Muscle of leg (tissue), 11 donors: ENCODE data around the gene UBE2QL1. TPM values are rescaled to one million over a fixed set of nuclear protein-coding genes. Genes with fewer than 3 reads are reported as not detected.

ENCODE experiments used
- DNase-seq: peaks from one replicate; pipeline ENCODE4 v3.0.0; 2013
- H3K27ac ChIP-seq: one replicate; pipeline ENCODE4 v1.5.1; 2013; ENCODE audit warnings: mild to moderate bottlenecking, low read length, control low read depth
- H3K27me3 ChIP-seq: one replicate; pipeline ENCODE4 v1.6.1; 2013; ENCODE audit warnings: low read length; ENCODE audit not compliant: control insufficient read depth, insufficient read depth
- H3K36me3 ChIP-seq: one replicate; pipeline ENCODE4 v1.6.1; 2013; ENCODE audit warnings: low read length; ENCODE audit not compliant: control insufficient read depth, insufficient read depth
- H3K4me1 ChIP-seq: one replicate; pipeline ENCODE4 v1.6.1; 2013; ENCODE audit warnings: low read length; ENCODE audit not compliant: control insufficient read depth, insufficient read depth
- H3K4me3 ChIP-seq: one replicate; pipeline ENCODE4 v1.5.1; 2013; ENCODE audit warnings: low read length, control low read depth
- H3K9me3 ChIP-seq: replicated peaks from 2 replicates; pipeline ENCODE4 v1.6.1; 2013; ENCODE audit warnings: low read depth, low read length; ENCODE audit not compliant: control insufficient read depth
- WGBS: methylation state at CpG from one replicate; pipeline ENCODE4 v1.1.5; 2013; ENCODE audit warnings: missing lambda C conversion rate; ENCODE audit not compliant: insufficient coverage; 5-methylcytosine and 5-hydroxymethylcytosine counted together
- polyA plus RNA-seq, 8 donors: library from polyadenylated mRNA; unstranded; fragments of 120-200 nt; gene quantifications; one replicate each; pipeline versions ENCODE4 v1.2.1 to v1.2.3, GENCODE V29; 2013; ENCODE audit warnings: inconsistent platforms in 1 of 8, low replicate concordance in 1 of 8; ENCODE audit not compliant: insufficient read length in 8 of 8, insufficient read depth in 1 of 8
- total RNA-seq: library from RNA; stranded (reverse); fragments of 120-200 nt; gene quantifications from one replicate; pipeline ENCODE4 v1.2.4, GENCODE V29; 2013

The UBE2QL1 gene
- total and polyA plus RNA-seq, 9 donors = 0.58 to 3.3 (median 1.8) TPM

- Histone ChIP-seq H3K27ac (no peak overlapping the region), H3K4me1 (no peaks in the 10 kb centered on the region), H3K27me3 (no peaks in the 10 kb centered on the region), H3K4me3 (no peak overlapping the region), H3K9me3 (peaks cover 10% of the 10 kb centered on the region), H3K36me3 (no peaks in the 10 kb centered on the region)
- WGBS = no CpG with 5 or more reads among the region's 2 CpGs
- DNase-seq = no peak
Observed at GRCh38 chr5:6442333-6442732, 6.3 kb upstream of the UBE2QL1 start.

- Histone ChIP-seq H3K27ac (no peak overlapping the region), H3K9me3 (peaks cover 10% of the 10 kb centered on the region), H3K4me3 (no peak overlapping the region), H3K36me3 (no peaks in the 10 kb centered on the region), H3K27me3 (peaks cover 2% of the 10 kb centered on the region), H3K4me1 (no peaks in the 10 kb centered on the region)
- WGBS = 72% methylated on average over 4 of the region's 5 CpGs
- no peak for DNase-seq
Observed at GRCh38 chr5:6443326-6443725, 5.3 kb upstream of the UBE2QL1 start.

GRCh38 chr5:6446042-6446441 lies 2.6 kb upstream of the UBE2QL1 start:
- Histone ChIP-seq H3K4me3 (no peak overlapping the region), H3K36me3 (no peaks in the 10 kb centered on the region), H3K9me3 (peaks cover 4% of the 10 kb centered on the region), H3K27ac (no peak overlapping the region), H3K27me3 (peaks cover 22% of the 10 kb centered on the region), H3K4me1 (peaks cover 8% of the 10 kb centered on the region)
- no peak for DNase-seq
- 58% methylated on average over 12 of the region's 12 CpGs for WGBS

GRCh38 chr5:6446626-6447309 lies 1.9 kb upstream of the UBE2QL1 start:
- H3K27ac ChIP-seq = no peak overlapping the region
- peaks cover 4% of the 10 kb centered on the region for H3K9me3 ChIP-seq
- DNase-seq = no peak
- peaks cover 22% of the 10 kb centered on the region for H3K27me3 ChIP-seq
- peaks cover 8% of the 10 kb centered on the region for H3K4me1 ChIP-seq
- no peaks in the 10 kb centered on the region for H3K36me3 ChIP-seq
- 37% methylated on average over 16 of the region's 21 CpGs for WGBS
- no peak overlapping the region for H3K4me3 ChIP-seq

- H3K27me3 ChIP-seq = peaks cover 23% of the 10 kb centered on the region
- DNase-seq = no peak
- H3K9me3 ChIP-seq = peaks cover 2% of the 10 kb centered on the region
- H3K27ac ChIP-seq = no peak overlapping the region
- no peak overlapping the region for H3K4me3 ChIP-seq
- H3K36me3 ChIP-seq = no peaks in the 10 kb centered on the region
- H3K4me1 ChIP-seq = peaks cover 8% of the 10 kb centered on the region
- 93% methylated on average over 7 of the region's 7 CpGs for WGBS
Observed at GRCh38 chr5:6447384-6448140, 1.1 kb upstream of the UBE2QL1 start.

- H3K4me1 ChIP-seq = peaks cover 8% of the 10 kb centered on the region
- H3K36me3 ChIP-seq = no peaks in the 10 kb centered on the region
- H3K4me3 ChIP-seq = no peak overlapping the region
- H3K27ac ChIP-seq = no peak overlapping the region
- no peak for DNase-seq
- WGBS = 100% methylated on average over 3 of the region's 3 CpGs
- peaks cover under 1% of the 10 kb centered on the region for H3K9me3 ChIP-seq
- peaks cover 29% of the 10 kb centered on the region for H3K27me3 ChIP-seq
Observed at GRCh38 chr5:6448141-6448491, 543 bp upstream of the UBE2QL1 start.

GRCh38 chr5:6449465-6450158 lies 953 bp downstream of the UBE2QL1 start:
- Histone ChIP-seq H3K4me3 (no peak overlapping the region), H3K36me3 (no peaks in the 10 kb centered on the region), H3K27me3 (peaks cover 34% of the 10 kb centered on the region), H3K4me1 (peaks cover 8% of the 10 kb centered on the region), H3K27ac (no peak overlapping the region), H3K9me3 (no peaks in the 10 kb centered on the region)
- under 1% methylated on average over 7 of the region's 15 CpGs for WGBS
- DNase-seq = no peak

- Histone ChIP-seq H3K4me3 (no peak overlapping the region), H3K27me3 (peaks cover 34% of the 10 kb centered on the region), H3K9me3 (no peaks in the 10 kb centered on the region), H3K27ac (no peak overlapping the region), H3K36me3 (no peaks in the 10 kb centered on the region), H3K4me1 (peaks cover 8% of the 10 kb centered on the region)
- 25% methylated on average over 2 of the region's 9 CpGs for WGBS
- DNase-seq = no peak
Observed at GRCh38 chr5:6450319-6450833, 1.7 kb downstream of the UBE2QL1 start.

GRCh38 chr5:6452622-6453504 lies 4.2 kb downstream of the UBE2QL1 start:
- Histone ChIP-seq H3K4me1 (peaks cover 8% of the 10 kb centered on the region), H3K4me3 (no peak overlapping the region), H3K27me3 (peaks cover 47% of the 10 kb centered on the region), H3K9me3 (no peaks in the 10 kb centered on the region), H3K27ac (no peak overlapping the region), H3K36me3 (no peaks in the 10 kb centered on the region)
- 48% methylated on average over 5 of the region's 10 CpGs for WGBS
- no peak for DNase-seq
